Kidney tubule cell (primary cell): ENCODE measurements around the gene SH3GLB2.
A peak's percentile ranks its signal among the peaks of the same experiment; 100 is the strongest.
"Not testable (repeated sequence)": the region's sequence is repeated elsewhere in the genome, so short reads cannot be mapped to it uniquely, and the experiment has no call there.

Experiments
- DNase-seq: peaks from one replicate; pipeline ENCODE4 v3.0.0-alpha.2; 2018; ENCODE audit warnings: low spot score

Gene SH3GLB2

GRCh38 chr9:128998462-128998861, 29.7 kb downstream of the SH3GLB2 start:
- DNase-seq = no peak

GRCh38 chr9:128995791-128996190, 32.3 kb downstream of the SH3GLB2 start:
- DNase-seq = no peak

GRCh38 chr9:128992995-128993394, 35.1 kb downstream of the SH3GLB2 start:
- no peak for DNase-seq

- peak; percentile 69 for DNase-seq
Observed at GRCh38 chr9:128987805-128988204, 40.3 kb downstream of the SH3GLB2 start.

- DNase-seq = no peak
Observed at GRCh38 chr9:128986671-128987070, 41.5 kb downstream of the SH3GLB2 start.

GRCh38 chr9:128983536-128983935, 44.6 kb downstream of the SH3GLB2 start:
- no peak for DNase-seq

GRCh38 chr9:128979111-128979510, 49.0 kb downstream of the SH3GLB2 start:
- DNase-seq = no peak

- peak; percentile 62 for DNase-seq
Observed at GRCh38 chr9:128972956-128973355, 55.2 kb downstream of the SH3GLB2 start.

GRCh38 chr9:128969491-128969890, 58.6 kb downstream of the SH3GLB2 start:
- DNase-seq = peak; percentile 16

GRCh38 chr9:128961403-128961802, 66.7 kb downstream of the SH3GLB2 start:
- DNase-seq = not testable (repeated sequence)
